Cardiac muscle cell (in vitro differentiated cells and primary cell): ENCODE results near the gene ACOX2. TPM values are rescaled to one million over a fixed set of nuclear protein-coding genes. Genes with fewer than 3 reads are reported as not detected.
A peak's percentile ranks its signal among the peaks of the same experiment; 100 is the strongest.

ENCODE experiments used
- DNase-seq, 2 donors: peaks; one replicate each; pipeline versions ENCODE4 v3.0.0 to v3.0.0-alpha.2; 2010 to 2017; ENCODE audit warnings: low read depth in 1 of 2, low spot score in 1 of 2
- H3K27ac ChIP-seq: fragments of 200-600 bp; sonication (generic); 2 replicates; pipeline ENCODE4 v1.5.1; 2016
- H3K27me3 ChIP-seq: fragments of 200-600 bp; sonication (generic); 2 replicates; pipeline ENCODE4 v1.6.0; 2016; ENCODE audit warnings: control low read depth
- H3K36me3 ChIP-seq: fragments of 200-600 bp; sonication (generic); 2 replicates; pipeline ENCODE4 v1.5.1; 2016; ENCODE audit warnings: control low read depth
- H3K4me1 ChIP-seq: fragments of 200-600 bp; sonication (generic); 2 replicates; pipeline ENCODE4 v1.8.1; 2017; ENCODE audit warnings: low read depth, mild to moderate bottlenecking, mixed run types
- H3K4me3 ChIP-seq: fragments of 200-600 bp; sonication (generic); 2 replicates; pipeline ENCODE4 v1.5.1; 2016; ENCODE audit warnings: mild to moderate bottlenecking
- H3K9me3 ChIP-seq: fragments of 200-600 bp; sonication (generic); 2 replicates; pipeline ENCODE4 v1.5.1; 2017; ENCODE audit warnings: low read depth, mild to moderate bottlenecking, control low read depth
- polyA plus RNA-seq: library from polyadenylated mRNA; unstranded; fragments of >200 nt; fragmentation: Nextera tagmentation; extraction: Ambion mirVana; gene quantifications from 2 replicates; pipeline ENCODE4 v1.2.1, GENCODE V29; 2016
- total RNA-seq: library from RNA; depleted of rRNA; stranded (reverse); fragments of >200 nt; gene quantifications from 2 replicates; pipeline ENCODE4 v1.2.3, GENCODE V29; 2016
- TF ChIP-seq, protein P1 (sequence below): IDR thresholded peaks from 2 replicates; pipeline ENCODE4 v1.5.1; 2012; ENCODE audit warnings: low read depth, mild to moderate bottlenecking, low read length

The ACOX2 gene
- total and polyA plus RNA-seq, 2 experiments from 2014 or later, result 18.9 to 42.5 TPM

DNA sequence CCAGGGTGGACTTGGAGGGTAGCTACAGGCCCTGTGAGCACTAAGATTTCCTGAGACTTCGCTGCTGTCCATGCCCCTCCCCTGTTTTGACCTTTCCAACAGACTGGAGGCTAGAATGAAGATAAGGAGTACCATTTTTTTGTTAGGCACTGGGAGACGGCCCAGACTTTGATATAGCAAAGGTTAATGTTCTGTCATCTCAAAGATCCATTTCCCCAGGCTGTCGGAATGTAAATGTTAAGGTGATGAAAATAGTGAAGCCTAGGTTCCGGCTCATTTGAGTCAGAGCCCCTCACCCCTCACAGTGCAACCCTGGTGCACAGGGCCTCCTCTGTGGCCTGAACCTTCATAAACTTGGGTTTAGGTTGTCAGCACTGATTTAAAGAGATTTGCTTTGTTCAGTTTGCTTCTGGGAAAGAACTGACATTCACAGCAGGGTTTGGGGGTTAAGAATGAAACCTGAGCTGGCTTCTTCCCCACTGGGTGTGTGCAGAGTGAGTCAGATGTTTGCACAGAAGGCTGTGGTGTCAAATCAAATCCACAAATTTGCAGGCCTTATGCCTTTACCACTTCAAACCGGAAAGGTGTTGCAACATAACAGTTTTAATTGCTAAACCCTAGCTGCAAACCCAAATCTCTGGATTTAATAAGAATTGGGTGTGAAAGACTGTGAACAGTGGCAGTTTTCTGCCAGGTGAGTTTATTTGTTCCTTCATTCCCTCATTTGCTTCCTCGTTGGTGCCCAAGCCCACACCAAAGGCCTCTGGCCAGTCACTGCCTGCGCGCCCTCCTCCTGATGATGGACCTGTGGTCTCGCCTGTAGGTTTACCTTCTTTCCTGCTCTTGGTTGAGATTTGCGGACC is 65.7 kb downstream of the ACOX2 start:
- Histone ChIP-seq H3K27ac (peak overlapping the region; percentile 86), H3K27me3 (no peaks in the 10 kb centered on the region), H3K9me3 (no peaks in the 10 kb centered on the region), H3K4me3 (no peak overlapping the region), H3K36me3 (no peaks in the 10 kb centered on the region), H3K4me1 (peaks cover 39% of the 10 kb centered on the region)
- peak; percentile 38 to 93 for DNase-seq
- TF ChIP-seq, protein P1, sequence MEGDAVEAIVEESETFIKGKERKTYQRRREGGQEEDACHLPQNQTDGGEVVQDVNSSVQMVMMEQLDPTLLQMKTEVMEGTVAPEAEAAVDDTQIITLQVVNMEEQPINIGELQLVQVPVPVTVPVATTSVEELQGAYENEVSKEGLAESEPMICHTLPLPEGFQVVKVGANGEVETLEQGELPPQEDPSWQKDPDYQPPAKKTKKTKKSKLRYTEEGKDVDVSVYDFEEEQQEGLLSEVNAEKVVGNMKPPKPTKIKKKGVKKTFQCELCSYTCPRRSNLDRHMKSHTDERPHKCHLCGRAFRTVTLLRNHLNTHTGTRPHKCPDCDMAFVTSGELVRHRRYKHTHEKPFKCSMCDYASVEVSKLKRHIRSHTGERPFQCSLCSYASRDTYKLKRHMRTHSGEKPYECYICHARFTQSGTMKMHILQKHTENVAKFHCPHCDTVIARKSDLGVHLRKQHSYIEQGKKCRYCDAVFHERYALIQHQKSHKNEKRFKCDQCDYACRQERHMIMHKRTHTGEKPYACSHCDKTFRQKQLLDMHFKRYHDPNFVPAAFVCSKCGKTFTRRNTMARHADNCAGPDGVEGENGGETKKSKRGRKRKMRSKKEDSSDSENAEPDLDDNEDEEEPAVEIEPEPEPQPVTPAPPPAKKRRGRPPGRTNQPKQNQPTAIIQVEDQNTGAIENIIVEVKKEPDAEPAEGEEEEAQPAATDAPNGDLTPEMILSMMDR, result no peak

DNA sequence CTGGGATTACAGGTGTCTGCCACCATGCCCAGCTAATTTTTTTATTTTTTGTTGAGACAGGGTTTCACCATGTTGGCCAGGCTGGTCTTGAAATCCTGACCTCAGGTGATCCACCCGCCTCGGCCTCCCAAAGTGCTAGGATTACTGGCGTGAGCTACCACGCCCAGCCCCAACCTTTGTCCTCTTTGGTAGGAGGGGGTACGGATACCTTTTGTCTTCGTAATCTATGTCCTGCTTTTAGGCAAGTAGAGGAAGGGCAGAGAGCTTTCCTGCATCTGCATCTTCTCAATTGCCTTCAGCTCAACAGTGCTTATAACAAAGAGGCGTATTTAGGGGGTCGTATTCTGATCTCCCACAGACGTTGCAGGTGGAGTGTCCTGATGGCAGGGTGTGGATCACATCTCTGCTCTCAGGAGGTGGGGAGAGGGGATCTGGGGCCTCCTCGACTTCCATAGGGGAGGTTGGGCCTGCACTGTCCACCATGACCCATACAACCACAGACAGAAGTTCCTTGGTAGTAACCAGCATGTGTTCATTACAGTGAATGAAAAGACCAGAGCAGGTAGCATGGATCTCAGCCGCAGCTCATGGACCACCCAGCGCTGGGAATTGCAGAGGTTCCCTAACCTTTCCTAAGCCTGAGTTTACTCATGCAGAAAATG is 66.5 kb downstream of the ACOX2 start:
- TF ChIP-seq, protein P1, result no peak
- no peak for DNase-seq
- no peak overlapping the region for H3K4me3 ChIP-seq

DNA sequence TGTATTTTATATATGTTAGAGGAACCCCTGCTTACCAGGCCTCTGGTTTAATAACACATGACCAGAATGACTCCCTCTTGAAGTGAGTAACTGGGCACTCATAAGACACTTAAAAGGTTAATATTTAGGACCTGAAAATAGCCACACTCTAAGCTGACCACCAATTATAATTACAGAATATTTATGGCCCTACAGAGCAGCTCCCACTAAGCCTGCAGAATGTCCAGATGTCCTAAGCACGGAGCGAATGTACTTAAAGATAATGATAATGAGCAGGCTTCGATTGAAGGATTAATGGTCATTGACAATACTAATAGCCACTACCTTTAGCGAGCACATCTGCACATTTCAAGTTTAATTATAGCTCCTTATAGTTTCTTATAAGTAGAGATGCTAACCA is 67.9 kb downstream of the ACOX2 start:
- Histone ChIP-seq H3K27ac (peak overlapping the region; percentile 20), H3K9me3 (no peaks in the 10 kb centered on the region), H3K4me1 (peaks cover 32% of the 10 kb centered on the region), H3K4me3 (no peak overlapping the region), H3K27me3 (no peaks in the 10 kb centered on the region), H3K36me3 (no peaks in the 10 kb centered on the region)
- TF ChIP-seq, protein P1, result no peak
- DNase-seq, result peak in 1 of 2 donors; percentile 25

More for the DNA sequence above, 66.5 kb downstream of the ACOX2 start:
- Histone ChIP-seq H3K27ac (peak overlapping the region; percentile 86), H3K36me3 (no peaks in the 10 kb centered on the region), H3K27me3 (no peaks in the 10 kb centered on the region), H3K4me1 (peaks cover 39% of the 10 kb centered on the region), H3K9me3 (no peaks in the 10 kb centered on the region)

DNA sequence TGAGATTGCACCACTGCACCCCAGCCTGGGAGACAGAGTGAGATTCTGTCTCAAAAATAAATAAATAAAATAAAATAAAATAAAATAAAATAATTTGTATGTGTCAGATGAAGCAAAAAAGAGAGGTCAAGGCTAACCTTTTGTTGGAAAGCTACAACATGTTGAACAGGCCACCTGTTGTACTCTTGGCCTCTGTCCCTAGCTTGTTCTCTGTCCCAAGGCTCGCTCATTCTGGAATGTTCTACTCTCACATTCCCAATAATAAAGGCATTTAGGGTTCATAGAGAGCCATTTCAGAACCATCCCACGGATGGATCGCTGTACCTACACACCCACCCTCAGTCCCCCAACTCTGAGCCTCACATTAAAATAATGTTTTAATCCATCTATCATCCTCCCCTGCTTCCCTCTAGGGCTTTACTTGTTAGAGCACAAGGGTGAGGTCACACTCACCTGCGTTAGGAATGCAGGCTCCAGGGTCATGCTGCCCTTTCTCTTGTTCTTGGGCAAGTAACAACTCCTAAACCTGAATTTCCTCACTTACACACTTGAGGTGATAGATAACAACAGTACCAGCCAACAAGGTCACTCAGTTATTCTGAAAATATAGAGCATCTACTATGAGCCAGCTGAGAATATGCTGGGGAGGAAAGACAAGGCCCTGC is 70.0 kb downstream of the ACOX2 start:
- TF ChIP-seq, protein P1, result no peak
- Histone ChIP-seq H3K27ac (no peak overlapping the region), H3K9me3 (no peaks in the 10 kb centered on the region), H3K27me3 (no peaks in the 10 kb centered on the region), H3K4me3 (no peak overlapping the region), H3K4me1 (peaks cover 29% of the 10 kb centered on the region), H3K36me3 (no peaks in the 10 kb centered on the region)
- no peak for DNase-seq

DNA sequence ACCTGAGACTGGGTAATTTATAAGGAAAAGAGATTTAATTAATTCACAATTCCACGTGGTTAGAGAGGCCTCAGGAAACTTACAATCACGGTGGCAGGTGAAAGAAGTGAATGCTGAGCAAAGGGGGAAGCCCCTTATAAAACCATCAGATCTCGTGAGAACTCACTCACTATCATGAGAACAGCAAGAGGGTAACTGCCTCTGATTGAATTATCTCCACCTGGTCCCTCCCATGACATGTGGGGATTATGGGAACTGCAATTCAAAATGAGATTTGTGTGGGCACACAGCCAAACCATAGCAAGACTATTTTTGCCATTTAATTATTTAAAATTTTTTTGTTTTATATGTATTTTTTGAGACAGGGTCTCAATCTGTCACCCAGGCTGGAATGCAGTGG is 72.1 kb downstream of the ACOX2 start:
- no peaks in the 10 kb centered on the region for H3K36me3 ChIP-seq
- H3K27me3 ChIP-seq, result no peaks in the 10 kb centered on the region
- H3K4me3 ChIP-seq, result no peak overlapping the region
- H3K27ac ChIP-seq, result no peak overlapping the region
- H3K4me1 ChIP-seq, result peaks cover 11% of the 10 kb centered on the region
- no peaks in the 10 kb centered on the region for H3K9me3 ChIP-seq
- TF ChIP-seq, protein P1, result no peak
- DNase-seq, result no peak
